ENCODE results near the gene MTMR3. TPM values are rescaled to one million over a fixed set of nuclear protein-coding genes. Genes with fewer than 3 reads are reported as not detected.
A peak's percentile ranks its signal among the peaks of the same experiment; 100 is the strongest.

Gene MTMR3
- total RNA-seq, 1 donor from 2014 or later, result 21.4 TPM

- no peak for DNase-seq (ENCODE audit: low read depth, low spot score)
These were observed 15.1 kb upstream of the MTMR3 start for GRCh38 chr22:29867851-29868250.

- no peak for DNase-seq (ENCODE audit: low read depth, low spot score)
These were observed 12.4 kb upstream of the MTMR3 start for GRCh38 chr22:29870574-29870973.

- DNase-seq (ENCODE audit: low read depth, low spot score), result no peak
These were observed 11.3 kb upstream of the MTMR3 start for GRCh38 chr22:29871684-29872083.

- DNase-seq (ENCODE audit: low read depth, low spot score), result no peak
These were observed 10.7 kb upstream of the MTMR3 start for GRCh38 chr22:29872144-29872893.

- no peak for DNase-seq (ENCODE audit: low read depth, low spot score)
These were observed 10.0 kb upstream of the MTMR3 start for GRCh38 chr22:29872989-29873388.

- DNase-seq (ENCODE audit: low read depth, low spot score), result no peak
These were observed 9.0 kb upstream of the MTMR3 start for GRCh38 chr22:29873943-29874342.

GRCh38 chr22:29877620-29878019, 5.4 kb upstream of the MTMR3 start:
- no peak for DNase-seq (ENCODE audit: low read depth, low spot score)

DNA sequence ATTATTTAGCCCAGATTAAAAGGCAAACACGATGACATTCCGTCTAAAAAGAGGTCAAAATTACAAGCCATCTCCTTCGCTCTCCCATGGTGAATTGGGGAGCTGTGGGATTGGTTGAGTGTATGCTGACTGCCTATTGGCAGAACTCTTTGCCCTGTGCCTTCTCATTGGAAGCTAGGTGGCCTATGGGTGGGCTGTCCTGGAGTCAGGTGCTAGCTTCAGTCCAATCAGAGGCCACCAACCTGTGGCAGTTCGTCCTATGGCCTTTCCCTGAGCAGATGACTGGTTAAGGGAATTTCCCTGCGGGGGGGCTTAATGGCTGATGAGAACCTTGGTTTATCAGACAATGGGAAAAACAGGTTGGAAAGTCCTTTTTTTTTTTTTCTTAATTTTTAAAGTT, 3.2 kb upstream of the MTMR3 start:
- DNase-seq (ENCODE audit: low read depth, low spot score), result no peak

DNA sequence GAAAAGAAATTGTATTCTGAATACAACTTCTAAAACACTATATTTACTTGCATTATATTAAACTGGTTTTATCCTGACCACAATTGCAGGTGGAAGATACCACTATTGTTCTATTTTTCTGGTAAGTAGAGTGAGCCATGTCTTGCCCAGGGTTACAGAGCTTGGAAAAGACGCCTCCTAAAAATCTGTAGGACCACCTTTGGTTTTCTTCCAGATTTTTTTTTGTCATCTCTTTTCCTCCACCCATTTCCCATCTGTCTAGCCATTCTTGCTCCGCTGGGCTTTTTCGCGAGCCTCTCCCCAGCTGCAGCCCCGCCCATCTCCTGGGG, 294 bp upstream of the MTMR3 start:
- no peak for DNase-seq (ENCODE audit: low read depth, low spot score)

DNA sequence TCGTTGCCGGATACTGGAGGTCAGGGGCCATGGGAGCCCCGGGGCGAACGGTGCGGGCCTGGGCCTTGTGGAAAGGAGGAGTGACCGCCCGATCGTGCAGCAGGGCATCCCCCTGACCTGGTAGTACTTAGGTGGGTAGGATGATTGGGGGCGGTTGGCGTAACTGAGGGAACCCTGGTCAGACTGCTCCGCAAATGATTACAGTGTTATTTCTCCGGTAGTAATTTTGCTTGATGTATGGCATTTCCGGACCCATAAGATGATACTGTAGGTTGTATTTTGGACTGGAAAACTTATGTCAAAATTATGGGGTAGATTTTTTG, 762 bp downstream of the MTMR3 start:
- no peak for DNase-seq (ENCODE audit: low read depth, low spot score)

DNA sequence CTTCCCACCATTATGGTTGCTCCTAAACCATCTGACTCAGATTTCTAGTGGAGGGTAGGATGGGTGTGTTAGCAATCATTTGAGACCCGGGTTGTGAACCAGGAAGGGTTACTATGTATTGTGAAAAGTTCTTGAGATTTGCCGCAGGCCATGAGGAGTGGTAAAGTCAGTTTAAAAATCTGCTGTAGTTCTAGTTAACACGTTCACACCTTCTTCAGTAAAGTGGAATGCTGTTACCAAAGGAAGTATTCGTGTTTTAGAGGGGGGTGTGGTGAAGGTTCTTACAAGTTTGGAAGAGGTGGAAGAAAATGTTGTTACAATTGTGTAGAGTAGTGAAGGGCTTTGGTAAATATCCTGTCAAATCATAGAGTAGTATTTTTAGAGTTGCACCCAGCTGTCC, 2.6 kb downstream of the MTMR3 start:
- no peak for DNase-seq (ENCODE audit: low read depth, low spot score)

- no peak for DNase-seq (ENCODE audit: low read depth, low spot score)
These were observed 3.6 kb downstream of the MTMR3 start for GRCh38 chr22:29886596-29886995.

GRCh38 chr22:29887358-29887757, 4.4 kb downstream of the MTMR3 start:
- DNase-seq (ENCODE audit: low read depth, low spot score), result no peak

GRCh38 chr22:29890760-29891159, 7.8 kb downstream of the MTMR3 start:
- DNase-seq (ENCODE audit: low read depth, low spot score), result no peak

- DNase-seq (ENCODE audit: low read depth, low spot score), result no peak
These were observed 9.6 kb downstream of the MTMR3 start for GRCh38 chr22:29892315-29893156.

- DNase-seq (ENCODE audit: low read depth, low spot score), result no peak
These were observed 18.4 kb downstream of the MTMR3 start for GRCh38 chr22:29901354-29901753.

DNA sequence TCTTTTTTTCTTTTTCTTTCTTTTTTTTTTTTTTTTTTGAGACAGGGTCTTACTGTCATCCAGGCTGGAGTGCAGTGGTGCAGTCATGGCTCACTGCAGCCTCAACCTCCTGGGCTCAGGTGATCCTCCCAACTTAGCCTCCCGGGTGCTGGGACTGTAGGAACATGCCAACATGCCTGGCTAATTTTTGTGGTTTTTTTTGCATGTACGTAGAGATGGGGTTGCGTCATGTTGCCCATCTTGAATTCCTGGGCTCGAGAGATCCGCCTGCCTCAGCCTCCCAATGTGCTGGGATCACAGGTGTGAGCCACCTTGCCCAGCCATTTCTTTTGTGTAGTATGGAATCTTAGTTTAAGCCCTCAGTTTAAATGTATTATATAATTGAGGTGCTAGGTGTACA, 20.4 kb downstream of the MTMR3 start:
- no peak for DNase-seq (ENCODE audit: low read depth, low spot score)

GRCh38 chr22:29904020-29904419, 21.0 kb downstream of the MTMR3 start:
- DNase-seq (ENCODE audit: low read depth, low spot score), result no peak

- peak; percentile 82 for DNase-seq (ENCODE audit: low read depth, low spot score)
These were observed 25.0 kb downstream of the MTMR3 start for GRCh38 chr22:29907753-29908515.

DNA sequence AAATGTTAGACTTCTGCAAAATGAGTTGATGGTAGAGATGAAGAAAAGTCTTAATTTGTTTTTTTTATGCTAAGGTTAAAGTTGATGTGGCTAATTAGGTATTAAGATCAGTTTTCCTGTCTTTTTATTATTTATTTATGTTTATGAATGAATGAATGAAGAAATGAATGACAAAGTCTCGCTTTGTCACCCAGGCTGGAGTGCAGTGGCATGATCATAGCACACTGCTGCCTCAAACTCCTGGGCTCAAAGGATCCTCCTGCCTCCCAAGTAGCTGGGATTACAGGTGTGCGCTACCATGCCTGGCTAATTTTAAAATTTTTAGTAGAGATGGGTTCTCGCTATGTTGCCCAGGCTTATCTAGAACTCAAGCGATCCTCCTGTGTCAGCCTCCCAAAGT, 29.2 kb downstream of the MTMR3 start:
- DNase-seq (ENCODE audit: low read depth, low spot score), result no peak

- no peak for DNase-seq (ENCODE audit: low read depth, low spot score)
These were observed 29.8 kb downstream of the MTMR3 start for GRCh38 chr22:29912605-29913398.

- DNase-seq (ENCODE audit: low read depth, low spot score), result no peak
These were observed 31.2 kb downstream of the MTMR3 start for GRCh38 chr22:29914165-29914564.
